Measurements from ENCODE around the gene CHD5.
A peak's percentile ranks its signal among the peaks of the same experiment; 100 is the strongest.

CHD5 gene

DNA sequence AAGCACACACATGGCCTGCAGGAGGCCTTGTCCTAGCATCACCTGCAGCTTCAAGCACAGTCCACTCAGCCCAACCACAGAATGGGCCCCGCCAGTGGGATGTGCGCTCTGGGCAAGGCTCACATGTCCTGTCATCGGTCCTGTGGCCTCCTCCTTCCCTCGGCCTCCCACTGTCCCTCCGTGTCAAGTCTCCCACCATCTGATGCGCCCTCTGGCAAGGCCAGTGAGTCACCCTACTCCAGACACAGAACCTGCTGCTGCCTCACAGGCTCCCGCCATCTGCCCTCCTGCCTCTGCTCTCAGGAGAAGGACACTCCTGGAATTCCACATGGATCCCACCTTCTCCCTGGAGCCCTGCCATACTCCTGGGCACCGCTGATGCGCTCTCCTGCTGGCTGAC, 120.3 kb downstream of the CHD5 start:
- DNase-seq (ENCODE audit: low read depth): no peak

DNA sequence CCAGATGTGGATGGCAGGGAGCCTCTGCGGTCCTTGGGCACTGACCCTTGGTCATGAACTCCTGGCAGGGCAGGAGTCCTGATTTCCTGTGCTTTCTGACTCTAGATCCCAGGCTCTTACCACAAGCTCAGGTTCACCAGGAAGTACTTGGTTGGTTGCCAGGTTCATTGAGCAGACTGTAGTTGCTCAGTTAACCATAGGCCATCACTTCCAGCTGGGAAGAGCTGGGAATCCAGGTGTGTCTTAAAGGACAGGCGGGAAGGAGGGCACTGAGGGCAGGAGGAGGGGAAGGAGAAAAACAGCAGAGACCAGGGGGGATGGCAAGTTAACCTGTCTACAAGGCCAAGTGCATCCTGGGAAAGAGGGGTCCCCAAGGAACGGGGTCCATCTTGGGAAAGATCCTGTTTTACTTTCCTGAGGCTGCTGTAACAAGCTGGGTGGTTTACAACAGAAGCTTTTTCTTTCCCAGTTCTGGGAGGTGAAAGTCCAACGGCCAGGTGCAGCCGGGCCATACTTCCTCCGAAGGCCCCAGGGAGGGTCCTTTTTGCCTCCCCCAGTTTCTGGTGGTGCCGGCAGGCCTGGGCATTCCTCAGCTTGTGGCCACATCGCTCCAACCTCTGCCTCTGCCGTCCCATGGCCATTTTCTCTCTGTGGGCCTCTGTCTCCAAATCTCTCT, 122.8 kb downstream of the CHD5 start:
- no peak for DNase-seq (ENCODE audit: low read depth)

DNA sequence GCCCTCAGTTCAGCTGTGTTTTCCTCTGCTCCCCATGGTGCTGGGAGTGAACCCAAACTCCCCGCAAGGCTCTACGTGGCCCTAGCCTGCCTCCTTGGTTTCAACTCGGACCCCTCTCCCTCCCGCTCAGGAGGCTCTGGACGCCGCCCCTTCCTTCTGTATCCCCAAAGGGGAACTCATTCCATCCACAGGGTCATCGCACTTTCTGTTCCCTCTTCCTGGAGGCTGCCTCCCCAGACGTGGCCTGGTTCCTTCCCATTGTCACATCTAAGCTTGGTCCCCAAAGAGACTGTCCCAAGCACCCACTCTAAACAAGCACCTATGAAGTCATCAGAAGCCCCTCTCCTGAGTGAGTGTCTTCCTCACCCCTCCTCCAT, 123.6 kb downstream of the CHD5 start:
- DNase-seq (ENCODE audit: low read depth): no peak

DNA sequence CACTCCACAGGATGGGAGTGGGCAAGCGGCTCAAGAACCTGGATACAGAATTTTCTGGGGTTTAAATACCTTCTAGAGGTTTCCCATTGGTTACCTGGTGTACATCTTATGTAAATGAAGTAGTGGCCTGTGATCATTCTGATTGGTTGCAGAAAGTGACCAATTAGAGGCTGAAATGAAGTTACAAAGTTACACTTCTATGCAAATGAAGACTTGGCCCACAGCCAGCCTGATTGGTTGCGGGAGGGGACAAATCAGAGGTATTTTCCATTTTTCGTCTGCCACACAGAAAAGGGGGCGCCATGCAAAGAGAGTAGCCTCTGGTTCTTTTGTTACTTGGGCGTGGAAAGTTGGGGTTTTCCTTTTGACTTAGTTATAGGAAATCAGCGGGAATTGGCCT, 125.5 kb downstream of the CHD5 start:
- DNase-seq (ENCODE audit: low read depth): no peak

DNA sequence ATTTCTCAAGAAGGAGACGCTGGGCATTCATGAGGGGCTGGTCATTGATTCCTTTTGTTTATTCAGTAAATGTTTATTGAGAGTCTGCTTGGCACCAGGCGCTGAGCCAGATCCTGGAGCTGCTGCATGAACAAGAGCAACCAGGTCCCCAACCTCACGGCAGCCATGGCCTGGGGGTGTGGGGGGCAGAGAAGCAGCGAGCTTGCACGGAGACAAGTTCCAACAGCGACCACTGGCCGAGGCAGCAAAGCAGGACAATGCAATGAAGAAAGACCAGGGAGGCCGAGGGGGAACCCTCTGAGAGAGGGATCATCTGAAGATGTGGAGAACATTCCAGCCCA, 126.9 kb downstream of the CHD5 start:
- DNase-seq (ENCODE audit: low read depth): no peak

GRCh38 chr1:6052543-6053205, 127.4 kb downstream of the CHD5 start:
- peak; percentile 27 for DNase-seq (ENCODE audit: low read depth)
